Retinal pigment epithelial cell (primary cell): ENCODE data around the gene TECPR2.

Experiments used
- DNase-seq: peaks from one replicate; pipeline ENCODE4 v3.0.0-alpha.2; 2010; ENCODE audit warnings: low read depth
- H3K4me3 ChIP-seq: 2 replicates; pipeline ENCODE4 v1.5.1; 2011; ENCODE audit warnings: mild to moderate bottlenecking, low read length, control low read depth, moderate library complexity
- TF ChIP-seq, protein P1 (sequence below): conservative IDR thresholded peaks from 2 replicates; pipeline ENCODE4 v1.5.1; 2011; ENCODE audit warnings: low read depth, low read length, control low read depth, inconsistent platforms

TECPR2 gene

GRCh38 chr14:102394717-102395375, 32.1 kb downstream of the TECPR2 start:
- no peak overlapping the region for H3K4me3 ChIP-seq
- no peak for DNase-seq
- TF ChIP-seq, protein P1, sequence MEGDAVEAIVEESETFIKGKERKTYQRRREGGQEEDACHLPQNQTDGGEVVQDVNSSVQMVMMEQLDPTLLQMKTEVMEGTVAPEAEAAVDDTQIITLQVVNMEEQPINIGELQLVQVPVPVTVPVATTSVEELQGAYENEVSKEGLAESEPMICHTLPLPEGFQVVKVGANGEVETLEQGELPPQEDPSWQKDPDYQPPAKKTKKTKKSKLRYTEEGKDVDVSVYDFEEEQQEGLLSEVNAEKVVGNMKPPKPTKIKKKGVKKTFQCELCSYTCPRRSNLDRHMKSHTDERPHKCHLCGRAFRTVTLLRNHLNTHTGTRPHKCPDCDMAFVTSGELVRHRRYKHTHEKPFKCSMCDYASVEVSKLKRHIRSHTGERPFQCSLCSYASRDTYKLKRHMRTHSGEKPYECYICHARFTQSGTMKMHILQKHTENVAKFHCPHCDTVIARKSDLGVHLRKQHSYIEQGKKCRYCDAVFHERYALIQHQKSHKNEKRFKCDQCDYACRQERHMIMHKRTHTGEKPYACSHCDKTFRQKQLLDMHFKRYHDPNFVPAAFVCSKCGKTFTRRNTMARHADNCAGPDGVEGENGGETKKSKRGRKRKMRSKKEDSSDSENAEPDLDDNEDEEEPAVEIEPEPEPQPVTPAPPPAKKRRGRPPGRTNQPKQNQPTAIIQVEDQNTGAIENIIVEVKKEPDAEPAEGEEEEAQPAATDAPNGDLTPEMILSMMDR: no peak

DNA sequence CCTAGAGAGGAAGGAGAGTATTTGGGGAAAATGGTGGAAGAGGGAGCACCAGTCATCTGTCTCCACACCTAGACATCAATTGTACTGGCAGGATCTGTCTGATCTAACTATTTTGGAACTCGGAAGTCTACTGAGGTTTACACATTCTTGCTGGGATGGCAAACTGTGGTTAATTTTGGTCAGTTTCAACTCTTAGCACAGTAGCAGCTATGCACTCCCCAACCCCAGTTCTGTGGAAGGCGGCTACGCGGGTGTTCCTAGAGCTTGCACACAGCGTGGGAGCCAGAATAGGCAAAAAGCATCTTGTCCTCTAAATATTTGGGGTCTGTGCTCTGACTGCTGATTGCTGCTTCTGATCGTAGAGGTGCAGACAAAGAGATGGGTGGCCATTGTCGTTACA, 33.8 kb downstream of the TECPR2 start:
- no peak for DNase-seq
- TF ChIP-seq, protein P1: no peak
- H3K4me3 ChIP-seq: no peak overlapping the region

DNA sequence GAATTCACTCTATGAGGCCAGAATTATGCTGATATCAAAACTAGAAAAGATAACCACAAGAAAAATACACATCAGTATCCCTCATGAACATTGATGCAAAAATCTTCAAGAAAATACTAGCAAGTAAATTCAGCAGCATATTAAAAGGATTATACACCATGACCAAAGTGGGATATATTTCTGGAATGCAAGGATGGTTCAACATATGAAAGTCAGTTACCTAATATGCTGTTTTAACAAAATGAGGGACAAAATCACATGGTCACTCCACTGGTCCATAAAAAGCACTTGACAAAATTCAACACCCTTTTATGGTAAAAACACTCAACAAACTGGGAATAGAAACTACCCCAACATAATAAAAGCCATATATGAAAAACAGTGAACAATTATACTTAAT, 40.3 kb downstream of the TECPR2 start:
- TF ChIP-seq, protein P1: no peak
- no peak overlapping the region for H3K4me3 ChIP-seq
- DNase-seq: no peak

- DNase-seq: no peak
- TF ChIP-seq, protein P1: no peak
- H3K4me3 ChIP-seq: no peak overlapping the region
Measured at GRCh38 chr14:102407258-102407657, 44.5 kb downstream of the TECPR2 start.

DNA sequence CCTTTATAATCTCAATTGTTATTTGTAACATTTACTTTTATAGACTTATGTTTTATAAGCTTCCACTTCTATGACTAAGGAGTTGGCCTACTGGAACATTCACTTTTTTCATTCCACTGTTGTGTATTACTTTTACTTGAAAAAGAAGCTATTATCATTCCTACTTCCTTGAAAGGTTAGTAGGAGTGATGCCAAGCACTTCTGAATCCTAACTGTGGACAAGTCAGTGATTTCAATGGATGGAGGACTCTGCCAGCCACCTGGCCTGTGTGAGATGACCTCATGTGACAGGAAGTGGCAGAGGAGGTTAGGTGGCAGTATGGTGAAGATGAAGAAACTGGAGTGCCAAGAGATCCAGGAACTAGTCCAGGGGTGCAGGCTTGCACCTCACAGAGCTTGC, 46.0 kb downstream of the TECPR2 start:
- no peak overlapping the region for H3K4me3 ChIP-seq
- DNase-seq: no peak
- TF ChIP-seq, protein P1: no peak

DNA sequence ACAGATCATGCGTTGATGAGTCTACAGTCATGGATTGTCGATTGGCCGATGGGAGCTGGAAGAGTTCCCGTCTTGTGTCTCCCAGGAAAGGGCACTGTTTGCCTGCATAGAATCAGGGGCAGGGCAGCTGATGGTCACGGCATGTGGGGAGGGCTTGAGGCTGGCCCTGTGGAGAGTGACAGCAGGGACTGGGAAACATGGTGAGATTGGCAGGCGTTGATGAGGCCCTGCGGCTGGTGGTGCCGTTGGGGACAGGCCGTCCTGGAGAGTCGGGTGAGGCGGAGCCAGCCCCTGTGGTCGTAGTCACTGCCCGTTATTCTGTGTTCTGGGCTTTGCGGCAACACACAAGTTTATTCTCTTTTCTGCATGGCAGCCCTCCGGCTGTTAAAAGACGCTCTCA, 52.9 kb downstream of the TECPR2 start:
- no peak for DNase-seq
- H3K4me3 ChIP-seq: no peak overlapping the region
- TF ChIP-seq, protein P1: no peak

DNA sequence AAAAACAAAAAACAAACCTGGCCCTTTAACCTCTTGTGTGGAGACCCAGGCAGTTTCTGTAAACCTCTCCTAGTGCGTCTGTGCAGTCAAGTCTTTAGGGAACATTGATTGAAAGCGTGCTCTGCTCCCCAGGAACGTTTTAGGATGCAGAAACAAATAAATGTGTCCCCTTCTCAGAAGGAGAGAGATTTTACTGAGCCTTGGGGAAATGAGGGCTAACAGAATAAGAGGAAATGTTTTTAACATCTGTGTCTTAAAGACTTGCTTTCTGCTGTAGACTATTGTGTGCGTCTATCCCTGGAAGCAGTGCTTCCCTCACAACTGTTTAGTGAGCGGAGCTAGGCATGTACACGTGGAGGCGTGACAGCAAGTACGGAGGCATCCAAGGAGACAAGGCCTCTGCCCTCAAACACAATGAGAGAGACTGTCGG, 54.3 kb downstream of the TECPR2 start:
- DNase-seq: no peak
- TF ChIP-seq, protein P1: no peak
- no peak overlapping the region for H3K4me3 ChIP-seq
